Tibial artery (tissue), 4 donors: ENCODE measurements around the gene MATCAP1.

ENCODE experiments used
- DNase-seq, 2 donors: peaks; one replicate each; pipeline ENCODE4 v3.0.0-alpha.2; 2019
- H3K27ac ChIP-seq, 2 donors: fragments of 200-600 bp; sonication (generic) in 1 of 2; 1 replicate in 1 of 2; 2 replicates in 1 of 2; pipeline ENCODE4 v1.5.1; 2018 to 2019; ENCODE audit warnings: mild to moderate bottlenecking in 1 of 2
- H3K27me3 ChIP-seq, 2 donors: fragments of 200-600 bp; sonication (generic) in 1 of 2; one replicate each; pipeline versions ENCODE4 v1.5.1 to v1.6.0; 2016 to 2019
- H3K36me3 ChIP-seq, 3 donors: fragments of 200-600 bp; sonication (generic) in 2 of 3; one replicate each; pipeline ENCODE4 v1.5.1; 2016 to 2019; ENCODE audit warnings: mild to moderate bottlenecking in 2 of 3
- H3K4me1 ChIP-seq, 4 donors: fragments of 200-600 bp; sonication (generic) in 2 of 4; 1 replicate in 3 of 4; 2 replicates in 1 of 4; pipeline ENCODE4 v1.5.1; 2016 to 2019
- H3K4me3 ChIP-seq, 2 donors: fragments of 200-600 bp; sonication (generic) in 1 of 2; 1 replicate in 1 of 2; 2 replicates in 1 of 2; pipeline ENCODE4 v1.5.1; 2018 to 2019; ENCODE audit warnings: mild to moderate bottlenecking in 2 of 2
- H3K9me3 ChIP-seq, 3 donors: fragments of 200-600 bp; sonication (generic) in 1 of 3; one replicate each; pipeline ENCODE4 v1.5.1; 2016 to 2019
- CTCF ChIP-seq, 2 experiments: fragments of 200-600 bp in 1 of 2; fragments of 450-650 bp in 1 of 2; IDR thresholded peaks; one replicate each; pipeline ENCODE4 v1.5.1; 2017 to 2019; ENCODE audit warnings: antibody characterized with exemption in 2 of 2, mild to moderate bottlenecking in 1 of 2, moderate library complexity in 1 of 2
- intact Hi-C: fragments of 100-400 bp; cut with DNase I; formaldehyde crosslinking; loops from one replicate; pipeline ENCODE4 v1.15.0; 2023; ENCODE audit warnings: low total_unique reads

Gene MATCAP1

DNA sequence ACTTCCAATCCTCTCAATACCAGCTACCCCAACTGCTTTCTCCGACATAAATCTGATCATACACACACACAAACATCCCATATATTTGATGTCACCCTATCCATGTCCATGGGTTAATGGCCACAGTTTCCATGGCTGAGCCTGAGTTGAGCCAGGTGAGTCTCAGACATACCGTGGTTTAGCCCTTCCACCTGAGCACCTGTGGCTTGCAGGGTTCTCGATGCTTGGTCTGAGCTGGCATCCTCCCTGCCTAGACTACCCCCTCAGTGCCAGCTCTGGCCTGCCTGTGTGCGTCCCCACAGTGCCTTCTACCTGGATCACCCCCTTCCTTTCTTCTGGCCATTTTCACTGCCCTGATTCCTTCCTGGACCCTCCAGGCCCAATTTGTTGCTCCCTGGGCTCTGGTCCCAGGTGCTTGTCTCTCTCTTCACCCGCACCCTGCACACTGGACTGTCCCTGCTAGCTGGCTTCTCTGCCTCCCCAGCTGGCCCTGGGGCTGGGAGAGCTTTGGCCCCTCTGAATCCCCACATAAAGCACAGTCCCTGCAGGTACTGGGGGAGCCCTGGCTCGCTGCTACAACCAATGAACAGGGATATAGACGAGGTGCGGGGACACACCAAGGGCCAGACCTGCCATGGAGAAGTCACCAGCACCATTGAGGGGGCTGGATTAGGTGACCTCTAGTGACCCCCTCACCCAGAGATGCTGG lies 22.5 kb upstream of the MATCAP1 start:
- H3K4me1 ChIP-seq = no peaks in the 10 kb centered on the region
- TF ChIP-seq CTCF (IDR thresholded peaks at IDR 0.05) = no peak
- intact Hi-C loops = no loop called here
- no peaks in the 10 kb centered on the region for H3K9me3 ChIP-seq
- H3K36me3 ChIP-seq = peaks cover 4 to 67% (median 23%) of the 10 kb centered on the region in 3 donors
- no peaks in the 10 kb centered on the region for H3K27me3 ChIP-seq
- no peak overlapping the region for H3K27ac ChIP-seq
- no peak overlapping the region for H3K4me3 ChIP-seq
- DNase-seq = no peak

DNA sequence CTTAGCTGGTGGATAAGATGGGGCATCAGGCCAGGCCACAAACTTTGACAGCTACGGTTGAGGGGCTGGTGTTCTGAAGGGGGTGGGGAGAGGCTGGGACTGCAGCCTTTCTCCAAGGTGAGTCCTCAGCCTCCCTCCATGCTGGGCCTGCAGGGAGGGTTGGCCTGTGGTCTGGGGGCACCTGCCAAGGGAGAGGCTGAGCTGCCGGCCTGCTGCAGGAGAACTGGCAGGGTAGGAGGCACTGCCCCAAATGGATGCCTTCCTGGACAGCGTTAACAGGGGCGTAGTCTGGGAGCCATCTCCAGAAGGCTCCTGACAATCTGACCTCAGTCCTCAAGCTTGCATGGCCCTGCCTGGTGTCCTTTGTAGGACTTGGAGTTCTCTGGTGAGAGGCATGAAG lies 20.3 kb upstream of the MATCAP1 start:
- H3K9me3 ChIP-seq = no peaks in the 10 kb centered on the region
- no peak for DNase-seq
- peaks cover 0 to 9% (median 0%) of the 10 kb centered on the region in 4 donors for H3K4me1 ChIP-seq
- H3K36me3 ChIP-seq = peaks cover 4 to 63% (median 23%) of the 10 kb centered on the region in 3 donors
- intact Hi-C loops = no loop called here
- no peak overlapping the region for H3K27ac ChIP-seq
- no peak for TF ChIP-seq CTCF (IDR thresholded peaks at IDR 0.05)
- no peak overlapping the region for H3K4me3 ChIP-seq
- no peaks in the 10 kb centered on the region for H3K27me3 ChIP-seq

- DNase-seq = no peak
- intact Hi-C loops = no loop called here
- Histone ChIP-seq H3K4me3 (no peak overlapping the region), H3K9me3 (no peaks in the 10 kb centered on the region), H3K27me3 (no peaks in the 10 kb centered on the region), H3K4me1 (peaks cover 0 to 19% (median 3%) of the 10 kb centered on the region in 4 donors), H3K27ac (no peak overlapping the region), H3K36me3 (peaks cover 7 to 69% (median 25%) of the 10 kb centered on the region in 3 donors)
- TF ChIP-seq CTCF (IDR thresholded peaks at IDR 0.05) = no peak
Measured at GRCh38 chr16:67202956-67203493, 19.3 kb upstream of the MATCAP1 start.

DNA sequence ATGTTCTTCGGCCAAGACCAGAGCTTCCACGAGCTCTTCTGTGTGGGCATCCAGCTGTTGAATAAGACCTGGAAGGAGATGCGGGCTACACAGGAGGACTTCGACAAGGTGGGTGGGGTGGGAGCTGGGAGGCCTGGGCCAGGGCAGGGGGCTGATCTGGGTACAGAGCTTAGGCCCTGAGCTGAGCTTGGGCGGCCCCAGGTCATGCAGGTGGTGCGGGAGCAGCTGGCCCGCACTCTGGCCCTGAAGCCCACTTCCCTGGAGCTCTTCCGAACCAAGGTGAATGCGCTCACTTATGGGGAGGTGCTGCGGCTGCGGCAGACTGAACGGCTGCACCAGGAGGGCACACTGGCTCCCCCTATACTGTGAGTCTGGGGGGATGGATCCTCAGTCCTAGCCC lies 18.7 kb upstream of the MATCAP1 start:
- H3K4me3 ChIP-seq = no peak overlapping the region
- H3K27ac ChIP-seq = no peak overlapping the region
- H3K4me1 ChIP-seq = peaks cover 0 to 21% (median 4%) of the 10 kb centered on the region in 4 donors
- TF ChIP-seq CTCF (IDR thresholded peaks at IDR 0.05) = no peak
- no peaks in the 10 kb centered on the region for H3K9me3 ChIP-seq
- intact Hi-C loops = no loop called here
- H3K27me3 ChIP-seq = no peaks in the 10 kb centered on the region
- peaks cover 13 to 69% (median 31%) of the 10 kb centered on the region in 3 donors for H3K36me3 ChIP-seq
- DNase-seq = no peak

- no peak overlapping the region for H3K27ac ChIP-seq
Measured at GRCh38 chr16:67201411-67202345, 17.9 kb upstream of the MATCAP1 start.

More at GRCh38 chr16:67201411-67202345, 17.9 kb upstream of the MATCAP1 start:
- Histone ChIP-seq H3K4me3 (no peak overlapping the region), H3K27me3 (no peaks in the 10 kb centered on the region), H3K9me3 (no peaks in the 10 kb centered on the region), H3K4me1 (peaks cover 0 to 21% (median 4%) of the 10 kb centered on the region in 4 donors), H3K36me3 (peaks cover 21 to 73% (median 38%) of the 10 kb centered on the region in 3 donors)
- DNase-seq = no peak
- intact Hi-C loops = no loop called here
- no peak for TF ChIP-seq CTCF (IDR thresholded peaks at IDR 0.05)
